VCaP (cell line): ENCODE measurements around the gene TXNRD3.

Experiments
- H3K27ac ChIP-seq: fragments of 450-650 bp; 2 replicates; pipeline ENCODE4 v1.5.1; 2017
- CTCF ChIP-seq: fragments of 450-650 bp; conservative IDR thresholded peaks from 2 replicates; pipeline ENCODE4 v1.5.1; 2017; ENCODE audit warnings: mild to moderate bottlenecking, moderate library complexity

TXNRD3 gene

DNA sequence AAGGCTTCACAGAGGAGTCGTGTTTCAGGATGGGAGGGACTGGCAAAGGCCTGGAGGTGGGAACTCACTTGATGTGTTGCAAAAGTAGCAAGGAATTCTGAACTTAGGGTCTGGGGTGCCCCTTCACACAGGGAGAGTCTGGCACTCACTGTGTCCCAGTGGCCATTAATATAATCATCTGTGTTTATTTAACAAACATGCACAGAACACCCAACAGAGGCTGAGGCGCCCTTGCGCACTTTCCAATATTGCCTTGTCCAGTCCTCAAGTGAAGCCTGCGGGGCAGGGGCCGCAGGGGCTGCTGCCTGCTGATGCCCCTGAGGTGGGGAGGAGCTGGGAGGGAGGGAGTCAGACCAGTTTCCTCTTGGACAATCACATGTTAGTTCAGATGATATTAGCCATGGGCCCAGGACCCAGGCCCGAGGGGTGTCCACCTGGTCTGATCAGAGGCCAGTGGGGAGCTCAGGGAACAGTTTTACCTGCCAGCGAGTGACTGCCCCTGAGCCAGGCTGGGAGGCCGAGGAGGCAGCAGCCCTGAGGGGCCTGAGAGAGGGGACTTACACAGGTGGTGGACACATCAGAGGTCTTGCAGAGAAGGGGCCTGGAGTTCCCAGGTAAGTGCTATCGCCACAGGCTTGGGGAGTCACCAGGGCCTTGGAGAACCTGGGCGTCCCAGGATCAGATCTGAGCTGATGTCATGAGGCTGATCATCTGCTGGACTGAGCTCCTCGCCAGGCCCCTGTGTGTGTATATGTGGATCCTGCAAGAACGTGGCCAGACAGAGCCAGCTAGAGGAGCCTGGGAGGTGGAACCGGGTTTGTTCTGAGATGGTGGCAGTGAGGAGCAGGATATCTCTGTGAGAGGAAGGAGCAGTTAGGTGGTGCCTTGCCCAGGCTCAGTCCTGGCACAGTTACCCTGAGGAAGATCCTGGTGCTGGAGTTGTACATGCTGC is 13.8 kb upstream of the TXNRD3 start:
- TF ChIP-seq CTCF = no peak
- H3K27ac ChIP-seq = no peak overlapping the region

GRCh38 chr3:126667631-126668449 is 12.9 kb upstream of the TXNRD3 start:
- no peak overlapping the region for H3K27ac ChIP-seq
- TF ChIP-seq CTCF = no peak

GRCh38 chr3:126666658-126667528 is 12.0 kb upstream of the TXNRD3 start:
- TF ChIP-seq CTCF = no peak
- no peak overlapping the region for H3K27ac ChIP-seq

DNA sequence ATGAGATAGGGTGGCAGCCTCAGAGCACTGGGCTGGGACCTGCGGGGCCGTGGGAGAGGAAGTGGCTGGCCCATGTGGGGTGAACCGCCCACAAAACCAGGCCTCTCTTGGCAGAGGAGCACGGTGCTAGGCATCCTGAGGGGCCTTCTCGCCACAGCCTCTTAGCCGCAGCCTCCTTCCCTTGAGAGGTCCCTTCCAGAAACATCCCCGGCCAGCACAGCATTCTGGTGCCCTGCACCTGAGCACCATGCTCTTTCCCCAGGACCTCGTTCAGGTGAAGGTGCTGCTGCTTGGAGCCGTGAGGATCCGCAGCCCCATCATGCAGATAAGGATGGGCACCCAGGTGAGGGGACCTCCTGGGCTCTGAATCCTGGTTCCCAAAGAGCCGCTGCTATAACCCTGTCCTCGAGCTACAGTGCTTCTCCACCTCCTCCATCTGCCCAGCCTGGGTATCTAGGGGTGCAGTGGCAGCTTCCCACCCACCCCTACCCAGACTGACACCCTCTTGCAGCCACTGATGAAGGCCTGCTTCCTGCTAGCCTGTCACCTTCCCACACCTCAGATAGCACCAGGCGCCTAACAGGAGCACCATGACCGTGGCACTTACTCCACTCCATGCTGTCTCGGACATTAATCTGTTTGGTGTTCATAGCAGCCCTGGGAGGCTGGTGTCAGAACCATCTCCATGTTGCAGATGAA is 11.2 kb upstream of the TXNRD3 start:
- H3K27ac ChIP-seq = no peak overlapping the region
- no peak for TF ChIP-seq CTCF

DNA sequence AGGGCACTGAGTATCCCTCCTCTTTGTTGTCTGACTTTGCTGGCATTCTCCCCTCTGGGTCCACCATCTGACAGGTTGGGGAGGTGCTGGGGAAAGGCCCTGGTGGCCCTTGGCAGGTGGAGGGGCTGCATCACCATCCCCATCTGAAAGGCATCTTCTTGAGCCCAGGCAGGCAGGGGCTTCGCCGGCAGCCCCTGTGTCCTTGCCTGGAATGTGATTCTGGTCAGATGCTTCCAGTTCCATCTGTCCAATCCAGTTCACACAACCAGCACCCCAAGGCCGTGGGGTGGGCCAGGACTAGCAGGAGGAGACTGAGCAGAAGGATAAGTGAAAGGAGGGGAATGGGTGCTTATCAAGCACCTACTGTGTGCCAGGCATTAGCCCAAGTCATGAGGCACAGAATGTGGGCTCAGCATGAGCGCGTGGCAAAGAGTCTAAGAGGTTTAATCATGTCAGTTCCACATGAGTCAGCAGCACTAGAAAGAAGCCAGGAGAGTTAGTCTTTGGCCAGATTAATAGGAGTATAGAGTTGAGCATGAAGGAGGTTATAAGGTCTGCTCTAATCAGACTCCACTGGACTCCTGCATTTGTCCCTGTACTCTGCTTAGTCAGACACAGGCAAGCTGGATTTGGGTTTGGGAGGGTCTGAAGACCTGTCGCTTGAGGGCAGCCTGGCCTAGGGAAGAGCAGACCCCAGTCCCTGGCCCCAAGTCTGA is 10.5 kb upstream of the TXNRD3 start:
- no peak for TF ChIP-seq CTCF
- no peak overlapping the region for H3K27ac ChIP-seq

DNA sequence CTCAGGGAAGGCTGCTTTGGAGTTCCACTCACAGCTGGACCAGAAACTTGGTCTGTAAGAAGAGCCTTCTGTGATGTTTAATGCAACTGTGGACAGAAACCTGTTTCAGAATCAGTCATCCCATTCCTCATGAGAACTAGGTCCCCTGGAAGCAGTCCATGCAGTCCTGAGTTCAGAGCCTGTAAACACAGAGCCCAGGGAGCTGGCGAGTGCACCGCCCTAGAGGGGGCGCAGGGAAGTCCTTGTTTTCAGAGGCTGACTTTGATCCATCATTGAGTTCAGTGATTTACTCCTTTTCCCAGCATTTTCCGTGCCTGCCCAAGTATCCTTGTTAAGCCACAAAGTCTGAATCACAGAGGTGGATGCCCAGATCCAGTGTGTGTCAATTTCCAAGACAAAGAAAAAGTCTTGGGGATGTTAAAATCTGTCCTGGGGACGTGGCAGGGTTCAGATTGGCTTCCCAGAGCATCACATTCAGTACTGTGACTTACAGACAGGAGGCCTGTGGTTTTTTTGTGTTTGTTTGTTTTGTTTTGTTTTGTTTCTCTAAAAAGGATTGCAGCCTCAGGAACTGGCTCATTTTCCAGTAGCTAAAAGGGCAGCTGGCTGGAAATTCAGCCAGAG is 9.8 kb upstream of the TXNRD3 start:
- TF ChIP-seq CTCF = no peak

More for the DNA sequence above, 9.8 kb upstream of the TXNRD3 start:
- H3K27ac ChIP-seq = no peak overlapping the region
